A549 (cell line): ENCODE data around the gene TMEM163.

Source experiments
- CTCF ChIP-seq: fragments of >200 bp; sonication (Bioruptor Twin); formaldehyde crosslinking; IDR thresholded peaks from 3 replicates; pipeline ENCODE4 v1.5.1; 2016
- EP300 ChIP-seq, 2 experiments: fragments of >200 bp; sonication (Bioruptor Twin); formaldehyde crosslinking; IDR thresholded peaks; 2 replicates in 1 of 2; 3 replicates in 1 of 2; pipeline ENCODE4 v1.6.1; 2016 to 2017
- KDM1A ChIP-seq: fragments of 200-600 bp; sonication (generic); IDR thresholded peaks from 2 replicates; pipeline ENCODE4 v1.6.1; 2016; ENCODE audit warnings: low read depth, mild to moderate bottlenecking
- POLR2A ChIP-seq: IDR thresholded peaks from 2 replicates; pipeline ENCODE4 v1.6.1; 2012; ENCODE audit warnings: mild to moderate bottlenecking, low read length
- REST ChIP-seq: fragments of 200-600 bp; sonication (generic); IDR thresholded peaks from 2 replicates; pipeline ENCODE4 v1.6.1; 2016; ENCODE audit warnings: antibody characterized with exemption, mild to moderate bottlenecking, moderate library complexity
- RFX5 ChIP-seq: fragments of 450-650 bp; IDR thresholded peaks from 2 replicates; pipeline ENCODE4 v1.7.1; 2014; ENCODE audit warnings: antibody characterized with exemption, mild to moderate bottlenecking, moderate library complexity
- ZNF302 ChIP-seq: fragments of 250-450 bp; sonication (Bioruptor Pico); IDR thresholded peaks from 2 replicates; pipeline ENCODE4 v1.9.0; 2021; ENCODE audit warnings: inconsistent platforms, mild to moderate bottlenecking, moderate library complexity
- TF ChIP-seq, protein P1 (sequence below): IDR thresholded peaks from 2 replicates; pipeline ENCODE4 v1.6.1; 2012
- TF ChIP-seq, protein P2 (sequence below): fragments of 150-350 bp; IDR thresholded peaks from 2 replicates; pipeline ENCODE4 v1.6.1; 2014; ENCODE audit warnings: low read depth, mild to moderate bottlenecking, low read length

GRCh38 chr2:134667541-134667940 lies 51.3 kb downstream of the TMEM163 start:
- TF ChIP-seq RFX5, result no peak
- TF ChIP-seq, protein P1, sequence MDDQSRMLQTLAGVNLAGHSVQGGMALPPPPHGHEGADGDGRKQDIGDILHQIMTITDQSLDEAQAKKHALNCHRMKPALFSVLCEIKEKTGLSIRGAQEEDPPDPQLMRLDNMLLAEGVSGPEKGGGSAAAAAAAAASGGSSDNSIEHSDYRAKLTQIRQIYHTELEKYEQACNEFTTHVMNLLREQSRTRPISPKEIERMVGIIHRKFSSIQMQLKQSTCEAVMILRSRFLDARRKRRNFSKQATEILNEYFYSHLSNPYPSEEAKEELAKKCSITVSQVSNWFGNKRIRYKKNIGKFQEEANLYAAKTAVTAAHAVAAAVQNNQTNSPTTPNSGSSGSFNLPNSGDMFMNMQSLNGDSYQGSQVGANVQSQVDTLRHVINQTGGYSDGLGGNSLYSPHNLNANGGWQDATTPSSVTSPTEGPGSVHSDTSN, result no peak
- TF ChIP-seq CTCF, result no peak
- TF ChIP-seq POLR2A, result no peak
- TF ChIP-seq, protein P2, sequence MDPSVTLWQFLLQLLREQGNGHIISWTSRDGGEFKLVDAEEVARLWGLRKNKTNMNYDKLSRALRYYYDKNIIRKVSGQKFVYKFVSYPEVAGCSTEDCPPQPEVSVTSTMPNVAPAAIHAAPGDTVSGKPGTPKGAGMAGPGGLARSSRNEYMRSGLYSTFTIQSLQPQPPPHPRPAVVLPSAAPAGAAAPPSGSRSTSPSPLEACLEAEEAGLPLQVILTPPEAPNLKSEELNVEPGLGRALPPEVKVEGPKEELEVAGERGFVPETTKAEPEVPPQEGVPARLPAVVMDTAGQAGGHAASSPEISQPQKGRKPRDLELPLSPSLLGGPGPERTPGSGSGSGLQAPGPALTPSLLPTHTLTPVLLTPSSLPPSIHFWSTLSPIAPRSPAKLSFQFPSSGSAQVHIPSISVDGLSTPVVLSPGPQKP, result no peak
- TF ChIP-seq EP300 (IDR thresholded peaks at IDR 0.05), result no peak
- TF ChIP-seq REST, result no peak
- TF ChIP-seq ZNF302, result no peak
- TF ChIP-seq KDM1A, result no peak
